Measurements from ENCODE around the gene PDC.
"Not testable (repeated sequence)": the region's sequence is repeated elsewhere in the genome, so short reads cannot be mapped to it uniquely, and the experiment has no call there.

The PDC gene

DNA sequence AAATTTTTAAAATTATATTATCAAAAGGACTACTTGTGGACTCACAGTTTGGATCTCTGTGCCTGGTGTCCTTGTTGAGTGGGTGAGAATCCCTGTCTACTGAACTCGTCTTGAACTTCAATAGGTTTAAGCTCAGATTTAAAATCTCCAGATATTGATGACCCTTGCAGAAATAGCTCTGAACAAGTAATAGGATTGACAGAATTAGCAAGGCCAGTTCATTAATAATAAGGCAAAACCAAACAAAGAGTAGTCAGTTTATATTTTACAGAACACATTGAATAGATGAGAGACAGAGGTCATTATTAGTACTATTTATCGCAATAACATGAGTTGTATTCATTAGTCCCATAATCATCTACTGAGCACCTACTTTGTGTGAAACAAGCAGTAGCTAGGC lies at the start of gene PDC:
TSS of gene PDC (minus strand) at position 101 of the 400 bp plus-strand sequence. CDS start 11,655 bp downstream, outside the sequence.
- no peak for DNase-seq

DNA sequence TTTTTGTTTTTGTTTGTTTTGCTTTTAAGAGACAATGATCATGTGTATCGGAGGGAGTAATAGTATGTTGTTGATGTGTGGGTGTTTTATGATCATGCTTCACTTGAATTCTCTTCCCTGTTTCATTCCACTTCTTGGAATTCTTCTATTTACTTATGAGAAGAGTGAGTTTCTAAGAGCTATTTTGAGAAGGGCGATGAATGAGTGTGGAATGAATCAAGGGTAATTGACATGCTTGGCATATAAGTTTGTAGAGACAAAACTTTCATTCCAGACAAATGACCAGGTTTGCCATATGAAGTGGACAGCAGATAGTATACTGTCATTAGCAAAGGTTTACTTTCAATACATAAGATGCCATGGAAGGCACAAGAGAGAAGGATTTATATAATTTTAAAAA lies 42.3 kb upstream of the PDC start:
- no peak for DNase-seq

DNA sequence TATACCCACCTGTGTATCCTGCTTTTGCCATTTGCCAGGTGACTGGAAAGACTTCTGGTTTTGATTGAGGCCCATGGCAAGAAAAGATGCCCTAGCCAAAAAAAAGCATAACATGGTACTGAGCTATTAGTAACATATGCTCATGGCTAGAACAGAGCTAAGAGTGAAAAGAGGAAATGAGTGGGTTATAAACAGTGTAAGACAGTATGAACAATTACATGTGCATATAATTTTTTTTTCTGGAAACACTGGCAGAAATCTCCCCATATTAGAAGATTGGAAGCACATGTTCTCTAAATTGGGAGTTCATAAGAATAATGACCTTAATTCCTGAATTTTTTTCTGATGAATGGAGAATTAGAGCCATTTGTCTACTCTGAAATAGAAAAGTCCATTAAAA lies 41.2 kb upstream of the PDC start:
- no peak for DNase-seq

DNA sequence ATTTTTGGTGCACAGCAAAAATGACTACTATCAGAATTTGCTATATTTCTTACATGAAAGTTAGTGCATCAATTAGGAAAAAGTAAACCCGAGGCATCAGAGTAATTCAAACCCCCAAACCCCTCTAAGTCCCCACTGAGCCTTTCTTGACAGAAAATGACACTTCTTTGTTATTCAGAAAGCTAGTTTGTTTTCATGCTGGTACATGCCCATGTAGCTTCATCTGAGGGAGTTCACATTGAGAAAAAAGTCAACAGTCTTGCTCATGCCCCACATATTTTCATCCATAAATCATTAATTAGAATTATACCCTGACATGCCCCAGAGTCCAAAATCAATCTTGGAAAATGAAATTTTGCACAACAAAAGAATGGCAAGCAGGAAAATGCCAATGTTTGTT lies 39.9 kb upstream of the PDC start:
- DNase-seq: no peak

DNA sequence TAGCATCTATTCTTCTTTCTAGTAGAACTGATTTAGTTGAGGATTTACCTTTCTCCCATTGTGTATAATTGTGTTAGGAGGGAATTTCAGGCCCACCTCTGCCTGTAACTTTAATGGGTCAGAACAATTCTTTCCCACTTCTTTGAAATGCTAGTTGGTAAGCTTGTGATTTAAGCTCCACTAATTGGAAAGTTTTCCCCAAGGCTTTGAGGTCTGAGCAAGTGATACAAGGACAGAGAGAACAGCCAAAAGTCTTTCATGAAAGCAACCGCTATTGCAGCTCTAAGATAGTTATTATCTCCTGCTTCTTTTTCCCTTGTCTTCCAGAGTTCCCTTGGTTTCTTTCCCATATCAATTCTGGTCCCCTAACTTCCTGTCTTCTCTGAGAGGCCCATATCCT lies 38.7 kb upstream of the PDC start:
- no peak for DNase-seq

DNA sequence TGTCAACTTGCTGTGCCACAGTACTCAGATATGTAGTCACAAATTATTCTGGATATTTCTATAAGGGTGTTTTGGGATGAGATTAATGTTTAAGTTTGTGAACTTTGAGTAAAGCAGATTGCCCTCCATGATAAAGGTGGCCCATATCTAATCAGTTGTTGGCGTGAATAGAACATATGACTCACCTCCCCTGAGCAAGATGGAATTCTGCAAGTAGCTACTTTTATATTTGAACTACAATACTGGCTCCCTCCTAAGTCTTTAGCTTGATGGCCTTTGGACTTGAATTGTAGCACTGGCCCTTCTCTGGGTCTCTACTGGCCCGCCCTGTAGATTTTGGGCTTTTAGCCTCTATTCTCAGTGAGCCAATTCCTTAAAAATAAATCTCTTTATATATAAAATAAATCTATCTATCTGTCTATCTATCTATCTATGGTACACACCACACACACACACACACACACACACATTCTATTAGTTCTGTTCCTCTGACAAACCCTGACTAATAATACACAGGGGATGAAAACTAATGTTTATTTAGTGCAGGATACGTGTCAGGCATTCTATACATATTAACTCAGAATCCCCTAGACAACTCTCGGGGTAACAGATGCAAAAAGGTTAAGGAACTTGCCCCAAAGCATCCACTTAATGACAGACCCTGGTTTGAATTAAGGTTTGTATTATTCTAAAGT lies 37.9 kb upstream of the PDC start:
- no peak for DNase-seq

DNA sequence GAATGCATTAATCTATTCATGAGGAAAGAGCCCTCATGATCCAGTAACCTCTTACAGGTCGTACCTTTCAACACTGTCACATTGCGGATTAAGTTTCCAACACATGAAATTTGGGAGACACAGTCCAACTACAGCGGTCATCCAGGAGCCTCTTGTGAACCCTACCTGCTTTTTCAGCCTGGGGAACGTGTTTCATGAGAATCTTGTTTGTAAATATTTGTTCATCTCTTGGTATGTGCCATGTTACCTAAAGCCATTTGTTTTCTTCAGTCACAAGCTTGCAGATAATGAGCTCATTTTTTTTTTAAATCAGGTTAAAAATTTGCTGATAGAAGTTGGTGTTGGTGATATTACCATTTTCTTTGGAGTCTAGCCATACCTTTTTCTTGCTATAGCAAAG lies 37.2 kb upstream of the PDC start:
- DNase-seq: no peak

DNA sequence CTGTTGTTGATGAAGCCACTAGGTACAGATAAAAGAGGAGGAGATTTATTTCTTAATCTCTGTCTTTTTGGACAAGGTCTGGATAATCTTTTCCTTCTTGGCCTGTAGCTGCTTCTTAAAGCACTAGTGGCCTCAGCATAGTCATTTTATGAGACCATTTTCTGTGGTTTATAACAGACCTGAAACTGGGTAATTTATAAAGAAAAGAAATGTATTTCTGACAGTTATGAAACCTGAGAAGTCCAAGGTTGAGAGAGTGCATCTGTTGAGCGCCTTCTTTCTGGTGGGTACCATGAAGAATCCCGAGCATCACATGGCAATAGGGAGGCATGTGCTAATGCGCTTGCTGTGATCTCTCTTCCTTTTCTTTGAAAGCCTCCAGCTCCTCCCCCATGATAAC lies 36.7 kb upstream of the PDC start:
- no peak for DNase-seq

DNA sequence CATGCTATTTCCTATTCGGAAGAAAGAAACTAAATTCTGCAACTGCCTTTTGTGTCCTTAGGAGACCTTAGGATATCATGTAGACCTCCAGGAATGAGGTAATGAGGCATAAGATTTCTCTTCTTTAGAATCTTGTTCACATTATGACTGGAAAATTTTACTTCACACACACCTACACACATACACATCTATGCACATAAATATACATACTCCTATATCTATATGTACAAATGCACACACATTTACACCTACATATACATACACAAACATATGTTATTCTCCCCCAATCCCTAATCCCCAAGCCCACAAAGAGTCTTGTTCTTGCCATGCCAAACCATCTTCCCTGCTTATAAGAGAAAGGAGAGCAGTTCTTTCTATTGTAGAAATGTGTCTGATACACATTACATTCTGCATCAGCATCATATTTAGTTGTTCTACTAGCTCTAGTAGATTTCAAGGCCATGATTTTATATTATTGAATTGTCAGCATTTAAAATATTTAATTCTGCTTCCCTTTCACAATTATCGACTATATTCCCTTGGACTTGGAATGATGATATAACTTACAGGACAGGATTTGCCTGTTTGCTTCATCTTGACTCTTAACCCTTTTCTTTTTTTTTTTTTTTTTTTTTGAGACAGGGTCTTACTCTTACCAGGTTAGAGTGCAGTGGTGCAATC lies 35.4 kb upstream of the PDC start:
- DNase-seq: no peak

DNA sequence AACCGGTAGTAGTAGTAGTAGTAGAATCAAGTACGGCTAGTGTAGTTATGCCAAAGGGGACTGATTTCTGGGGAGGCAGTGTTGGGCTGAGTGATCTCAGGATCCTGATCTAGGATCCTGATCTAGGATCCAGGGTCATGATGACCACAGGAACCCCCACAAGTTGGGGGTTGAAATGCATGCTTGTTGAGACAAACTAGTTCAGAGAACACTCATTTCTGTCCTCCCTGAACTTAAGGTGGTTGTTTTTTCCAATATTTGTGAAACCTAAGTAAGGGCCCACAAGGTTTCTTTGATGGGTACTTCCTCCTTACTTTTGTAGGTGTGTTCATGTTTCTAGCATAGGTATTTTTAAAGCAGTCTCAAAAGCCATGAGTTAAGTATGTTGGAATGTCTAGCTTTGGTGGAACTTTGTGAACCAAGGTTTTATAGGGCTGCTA lies 33.9 kb upstream of the PDC start:
- DNase-seq: no peak

DNA sequence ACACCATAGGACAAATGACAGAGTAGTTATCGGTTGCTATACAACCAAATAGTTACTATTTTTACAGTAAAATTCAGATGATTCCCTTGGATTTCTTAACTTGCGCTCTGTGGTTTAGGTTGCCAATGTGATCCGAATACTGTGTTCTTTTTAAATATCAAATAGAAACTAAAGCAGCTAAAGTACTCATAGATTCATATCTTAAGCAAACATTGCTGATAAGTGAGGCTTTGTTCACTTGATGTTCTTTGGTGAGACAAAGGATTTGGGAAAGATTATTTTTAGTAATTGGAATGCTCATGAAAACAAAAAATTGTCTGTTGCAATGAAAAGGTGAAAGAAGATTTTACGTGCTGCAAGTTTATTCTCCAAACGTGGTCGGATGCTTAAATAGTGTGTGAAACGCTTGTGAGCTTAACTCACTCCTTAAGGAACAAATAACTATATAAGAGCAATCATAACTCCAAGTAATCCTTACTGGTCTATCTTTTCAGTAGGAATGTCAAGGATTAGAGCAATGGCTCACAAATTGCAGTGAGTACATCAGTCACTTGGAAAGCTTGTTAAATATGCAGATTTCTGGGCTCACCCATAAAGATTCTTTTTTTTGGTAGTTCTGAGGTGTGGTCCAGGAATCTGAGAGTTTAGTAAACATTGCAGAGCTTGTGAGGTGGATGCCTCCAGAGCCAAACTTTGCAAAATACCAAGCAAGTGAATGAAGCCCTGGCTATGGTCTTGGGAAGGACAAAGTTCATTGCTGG lies 31.8 kb upstream of the PDC start:
- no peak for DNase-seq

DNA sequence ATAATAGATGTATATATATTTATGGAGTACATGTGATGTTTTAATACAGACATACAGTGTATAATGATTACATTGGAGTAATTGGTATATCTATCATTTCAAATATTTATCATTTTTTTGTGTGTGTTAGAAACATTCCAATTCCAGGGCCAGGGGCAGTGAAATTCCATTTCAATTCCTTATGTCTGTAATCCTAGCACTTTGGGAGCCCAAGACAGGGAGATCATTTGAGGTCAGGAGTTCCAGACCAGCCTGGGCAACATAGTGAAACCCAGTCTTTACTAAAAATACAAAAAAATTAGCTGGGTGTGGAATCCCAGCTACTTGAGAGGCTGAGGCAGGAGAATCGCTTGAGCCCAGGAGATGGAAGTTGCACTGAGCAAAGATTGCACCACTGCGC lies 30.4 kb upstream of the PDC start:
- DNase-seq: no peak

DNA sequence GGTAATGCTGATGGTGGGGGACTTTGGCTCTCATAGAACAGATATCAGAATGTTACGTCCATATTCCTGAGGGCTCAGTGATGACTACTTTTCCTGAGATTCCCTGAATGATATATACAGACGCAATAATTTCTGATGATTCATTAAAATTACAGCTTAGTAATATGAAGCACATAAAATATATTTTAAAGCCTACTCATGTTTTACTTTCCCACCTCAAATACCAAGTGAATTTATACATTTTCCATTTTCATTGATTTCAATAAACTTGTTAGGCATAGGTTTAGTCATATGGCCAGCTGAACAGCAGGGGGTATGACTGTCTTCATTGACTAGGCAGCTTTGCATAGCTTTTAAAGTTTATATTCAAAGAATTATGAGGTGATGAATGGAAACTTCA lies 26.2 kb upstream of the PDC start:
- DNase-seq: no peak

DNA sequence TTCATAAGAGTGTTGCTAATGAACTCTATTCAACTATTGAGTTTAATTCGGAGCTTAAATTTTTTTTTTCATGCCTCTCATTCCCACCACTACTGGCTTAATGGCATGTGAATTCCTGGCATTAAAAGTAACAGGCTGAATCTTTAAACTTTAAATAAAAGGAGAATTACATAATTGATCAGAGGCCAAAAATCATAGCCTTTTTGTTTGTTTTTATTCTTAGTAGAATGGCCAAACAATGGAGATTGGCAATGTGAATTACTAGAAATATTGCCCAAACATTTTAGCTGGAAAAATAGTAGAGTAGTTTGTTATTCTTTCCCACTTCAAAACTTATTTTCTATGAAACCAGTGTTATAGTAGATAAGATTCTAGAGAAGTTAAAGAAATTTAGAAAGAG lies 25.1 kb upstream of the PDC start:
- DNase-seq: no peak

DNA sequence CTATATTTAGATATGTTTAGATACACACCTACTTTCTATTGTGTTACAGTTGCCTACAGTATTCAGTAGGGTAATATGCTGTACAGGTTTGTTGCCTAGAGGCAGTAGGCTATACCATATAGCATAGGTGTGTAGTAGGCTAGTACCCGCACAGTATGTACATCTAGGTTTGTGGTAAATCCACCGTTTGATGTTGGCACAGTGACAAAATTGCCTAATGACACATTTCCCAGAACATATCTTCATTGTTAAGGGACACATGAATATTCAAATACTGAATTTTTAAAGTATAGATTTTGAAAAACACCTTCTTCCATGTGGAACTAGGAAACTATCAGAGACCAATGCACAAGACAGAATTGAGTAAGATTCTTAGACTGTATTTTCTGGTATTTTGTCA lies 22.6 kb upstream of the PDC start:
- no peak for DNase-seq

DNA sequence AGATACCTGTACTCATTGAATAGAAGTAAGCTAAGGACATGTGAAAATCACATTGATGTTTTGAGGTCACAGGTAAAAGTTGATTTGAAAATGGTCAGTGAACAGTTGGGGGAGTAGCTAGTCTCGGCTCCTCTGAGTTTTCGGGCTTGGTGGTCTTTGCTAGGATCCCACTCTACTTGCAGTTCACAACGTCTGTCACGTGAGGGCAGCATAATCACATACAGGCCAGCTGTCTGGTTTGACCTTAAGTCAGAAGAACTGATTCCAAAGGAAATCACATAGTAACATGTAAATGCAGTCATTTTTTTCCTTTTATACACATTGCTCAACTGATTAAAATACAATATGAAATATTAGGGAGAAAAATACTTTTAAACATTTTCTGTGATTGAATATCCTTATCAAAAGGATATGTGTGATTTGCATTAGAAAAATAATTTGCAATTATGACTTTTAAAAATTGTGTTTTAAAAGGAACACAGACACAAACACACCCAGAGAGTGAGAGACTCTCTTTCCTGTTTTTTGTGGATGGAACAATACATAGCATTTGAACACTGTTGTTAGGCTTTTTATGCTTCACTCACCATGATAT lies 21.8 kb upstream of the PDC start:
- DNase-seq: no peak

DNA sequence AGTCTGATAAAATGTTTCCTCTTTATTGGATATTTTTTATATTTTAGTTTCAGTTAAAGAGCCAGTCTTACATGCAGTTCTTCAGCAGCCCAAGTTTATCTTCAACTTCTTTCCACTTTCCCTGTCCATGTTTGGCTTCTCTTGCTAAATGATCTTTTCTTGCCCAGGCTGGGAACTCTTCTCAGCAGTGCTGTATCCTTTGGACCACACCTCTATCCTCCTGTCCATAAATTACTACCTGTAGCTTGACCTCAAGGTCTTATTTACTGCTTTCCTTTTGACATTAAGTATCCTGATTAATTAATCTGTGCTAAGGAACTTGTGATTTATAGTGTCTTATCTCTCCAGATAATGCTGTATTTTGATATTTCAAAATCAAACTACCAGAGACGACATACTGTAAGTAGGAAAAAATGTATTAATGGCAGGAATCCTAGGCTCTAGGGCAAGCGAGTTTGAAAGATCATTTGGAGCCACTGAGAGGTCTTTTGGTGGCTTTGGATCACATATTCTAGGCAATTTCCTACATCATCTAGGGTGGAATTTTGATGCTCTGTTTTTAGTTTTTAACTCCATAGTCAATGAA lies 20.5 kb upstream of the PDC start:
- DNase-seq: no peak

DNA sequence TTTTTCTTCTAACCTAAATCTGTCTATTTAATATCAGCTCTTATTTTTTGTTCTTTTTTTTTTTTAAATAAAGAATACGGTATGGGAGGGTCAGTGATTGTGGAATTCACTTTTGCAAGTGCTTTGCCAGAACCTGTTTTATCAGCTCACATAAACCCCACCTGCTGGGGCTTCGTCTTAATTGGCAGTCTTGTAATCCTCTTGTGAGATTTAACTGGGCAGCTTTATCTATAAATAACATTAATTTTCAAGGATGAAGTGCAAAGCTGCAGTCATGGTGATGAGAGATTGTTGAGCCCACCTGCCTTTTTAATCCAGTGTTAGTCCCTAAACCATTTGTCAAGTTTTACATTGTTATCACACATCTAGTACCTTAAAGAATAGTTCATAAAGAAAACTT lies 18.2 kb upstream of the PDC start:
- no peak for DNase-seq

DNA sequence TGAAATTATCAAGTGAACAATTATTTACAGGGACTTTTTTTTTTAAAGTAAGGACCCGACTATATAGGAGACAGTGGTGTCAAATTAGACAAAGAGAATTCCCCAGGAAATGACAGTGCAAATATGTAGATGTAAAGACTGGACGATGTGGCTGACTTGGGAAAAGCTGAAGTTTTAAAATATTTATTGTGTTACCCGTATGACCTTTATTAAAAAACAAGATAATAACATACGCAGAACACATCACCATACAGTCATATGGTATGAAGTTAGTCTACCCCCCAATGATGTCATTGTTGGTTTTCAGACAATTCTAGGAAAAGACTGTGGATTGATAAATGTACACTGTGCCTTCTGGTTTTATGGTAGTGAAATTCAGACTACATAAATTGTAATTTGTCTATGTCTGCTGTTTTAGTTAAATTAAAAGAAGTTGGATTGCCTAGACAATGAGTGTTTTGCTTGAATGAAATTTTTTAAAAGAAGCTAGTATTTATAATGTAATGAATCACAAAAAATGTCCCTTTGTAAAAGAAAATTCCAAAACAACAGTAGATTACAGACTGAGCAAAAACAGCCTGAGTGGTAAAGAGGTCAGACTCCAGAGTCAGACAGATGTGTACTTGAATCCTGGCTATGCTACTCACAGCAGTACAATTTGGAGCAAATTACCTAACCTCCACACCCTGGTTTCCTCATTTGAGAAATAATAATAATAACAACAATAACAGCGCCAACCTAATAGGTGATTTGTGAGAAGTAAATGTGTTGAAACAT lies 15.5 kb upstream of the PDC start:
- no peak for DNase-seq

DNA sequence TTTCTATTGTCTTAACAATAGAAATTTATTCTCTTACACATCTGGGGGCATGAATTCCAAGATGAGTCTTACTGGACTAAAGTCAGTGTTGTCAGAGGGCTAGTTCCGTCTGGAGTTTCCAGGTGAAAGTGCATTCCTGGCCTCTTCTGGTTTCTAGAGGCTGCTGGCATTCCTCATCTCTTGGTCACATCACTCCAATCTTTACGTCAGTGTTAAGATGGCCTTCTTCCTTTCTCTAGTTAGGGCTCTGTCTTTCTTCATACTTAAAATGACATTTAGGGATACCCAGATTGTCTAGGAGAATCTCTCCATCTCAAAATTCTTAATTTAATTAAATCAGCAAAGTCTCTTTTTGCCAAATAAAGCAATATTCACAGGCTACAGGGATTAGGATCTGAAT lies 13.3 kb upstream of the PDC start:
- no peak for DNase-seq

DNA sequence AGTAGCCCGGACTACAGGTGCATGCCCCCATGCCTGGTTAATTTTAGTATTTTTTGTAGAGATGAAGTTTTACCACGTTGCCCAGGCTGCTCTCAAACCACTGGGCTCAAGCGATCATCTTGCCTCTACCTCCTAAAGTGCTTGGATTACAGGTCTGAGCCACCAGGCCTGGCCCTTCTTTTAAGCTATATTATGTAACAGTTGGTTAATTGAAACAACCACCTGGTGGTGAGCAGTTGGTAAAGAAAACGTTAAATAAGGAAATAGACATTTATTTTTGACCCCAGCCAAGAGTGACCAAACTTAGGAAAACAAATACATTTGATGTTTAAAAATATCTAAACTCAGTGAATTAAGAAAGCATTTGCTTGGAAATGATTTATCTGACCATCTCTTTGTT lies 12.1 kb upstream of the PDC start:
- no peak for DNase-seq

DNA sequence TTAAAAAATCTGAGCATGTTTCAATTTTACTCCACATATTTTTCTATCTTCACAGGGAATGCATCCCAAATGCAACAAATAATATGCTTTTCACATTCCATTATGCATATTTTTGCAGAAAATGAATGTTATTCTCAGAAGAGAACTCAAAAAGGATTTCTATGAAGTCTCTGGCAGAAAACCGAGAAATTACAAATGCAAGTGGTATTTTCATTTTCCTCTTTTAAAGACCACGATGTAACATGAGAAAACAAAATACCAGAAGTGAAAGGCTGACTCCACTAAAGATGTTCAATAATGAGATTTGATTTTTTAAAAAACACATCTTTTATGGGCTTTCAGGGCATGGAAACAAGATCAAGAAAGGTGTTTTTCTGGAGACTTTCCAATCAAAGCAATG lies 5.0 kb upstream of the PDC start:
- DNase-seq: no peak

DNA sequence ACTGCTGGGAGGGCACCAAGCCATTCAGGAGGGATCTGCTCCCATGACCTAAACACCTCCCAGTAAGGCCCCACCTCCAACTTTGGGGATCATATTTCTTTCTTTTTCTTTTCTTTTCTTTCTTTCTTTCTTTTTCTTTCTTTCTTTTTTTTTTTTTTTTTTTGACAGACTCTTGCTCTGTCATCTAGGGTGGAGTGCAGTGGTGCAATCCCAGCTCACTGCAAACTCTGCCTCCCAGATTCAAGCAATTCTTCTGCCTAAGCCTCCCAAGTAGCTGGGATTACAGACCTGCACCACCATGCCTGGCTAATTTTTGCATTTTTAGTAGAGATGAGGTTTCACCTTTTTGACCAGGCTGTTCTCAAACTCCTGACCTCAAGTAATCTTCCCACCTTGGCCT lies 4.6 kb upstream of the PDC start:
- not testable (repeated sequence) for DNase-seq

All from DMS153 (cell line).